H1 (cell line): Measurements from ENCODE around the gene CNNM2. TPM values are rescaled to one million over a fixed set of nuclear protein-coding genes. Genes with fewer than 3 reads are reported as not detected.

ENCODE experiments used
- JUND ChIP-seq: IDR thresholded peaks from 2 replicates; pipeline ENCODE4 v1.6.1; 2011; ENCODE audit warnings: mild to moderate bottlenecking, improper control_type of control experiment, low read length
- polyA plus RNA-seq, 7 experiments: library from polyadenylated mRNA; depleted of rRNA in 3 of 7; stranded (reverse) in 5 of 7; unstranded in 2 of 7; fragments of >200 nt in 5 of 7; fragments of 200-250 nt in 2 of 7; gene quantifications; 1 replicate in 5 of 7; 2 replicates in 1 of 7; 4 replicates in 1 of 7; pipeline versions ENCODE4 v1.2.1 to v1.2.3, GENCODE V29; 2011 to 2013; ENCODE audit warnings: missing spikeins in 2 of 7, mixed read lengths in 2 of 7
- total RNA-seq: library from RNA; stranded (reverse); fragmentation: NEBNext Ultra II Directional; extraction: Animal tissue kit (Norgen Biotek cat#: 25700); gene quantifications from 2 replicates; pipeline ENCODE4 v1.2.1, GENCODE V29; 2021

Gene CNNM2
- total and polyA plus RNA-seq, 2 of the 8 experiments (the other 6 are each of a cell fraction or from before 2014, with no cell fraction given) = 7.3 to 23.6 TPM

GRCh38 chr10:103067484-103067883 lies 149.4 kb downstream of the CNNM2 start (continued):
- no peak for TF ChIP-seq JUND
